Trophoblast cell (in vitro differentiated cells and primary cell): Measurements from ENCODE around the gene DSTN.

Source experiments
- DNase-seq, 2 donors: peaks; one replicate each; pipeline ENCODE4 v3.0.0-alpha.2; 2016
- H2AFZ ChIP-seq: 2 replicates; pipeline ENCODE4 v1.6.1; 2013; ENCODE audit warnings: low read length, moderate library complexity, mild to moderate bottlenecking; ENCODE audit not compliant: insufficient read depth, poor library complexity
- H2AK5ac ChIP-seq: 2 replicates; pipeline ENCODE4 v1.6.1; 2013; ENCODE audit warnings: mild to moderate bottlenecking, low read length
- H2BK120ac ChIP-seq: 2 replicates; pipeline ENCODE4 v1.6.1; 2013; ENCODE audit warnings: low read length, mild to moderate bottlenecking, moderate library complexity; ENCODE audit not compliant: insufficient read depth, poor library complexity
- H2BK12ac ChIP-seq: 2 replicates; pipeline ENCODE4 v1.6.1; 2013; ENCODE audit warnings: mild to moderate bottlenecking, low read length, moderate library complexity
- H2BK5ac ChIP-seq: 2 replicates; pipeline ENCODE4 v1.6.1; 2013; ENCODE audit warnings: low read length, low read depth, moderate library complexity, mild to moderate bottlenecking; ENCODE audit not compliant: poor library complexity
- H3K14ac ChIP-seq: 2 replicates; pipeline ENCODE4 v1.6.1; 2013; ENCODE audit warnings: mild to moderate bottlenecking, low read length
- H3K18ac ChIP-seq: 2 replicates; pipeline ENCODE4 v1.6.1; 2013; ENCODE audit warnings: mild to moderate bottlenecking, low read length
- H3K23ac ChIP-seq: 2 replicates; pipeline ENCODE4 v1.6.1; 2013; ENCODE audit warnings: low read length
- H3K27ac ChIP-seq: 2 replicates; pipeline ENCODE4 v1.5.1; 2013; ENCODE audit warnings: low read depth, mild to moderate bottlenecking, inconsistent platforms, low read length, moderate library complexity
- H3K27me3 ChIP-seq: 2 replicates; pipeline ENCODE4 v1.6.1; 2013; ENCODE audit warnings: inconsistent platforms, mild to moderate bottlenecking, low read length, moderate library complexity; ENCODE audit not compliant: insufficient read depth
- H3K36me3 ChIP-seq, 2 experiments: 1 replicate in 1 of 2; 2 replicates in 1 of 2; pipeline ENCODE4 v1.6.1; 2013; ENCODE audit warnings: low read length in 2 of 2, mild to moderate bottlenecking in 2 of 2, moderate library complexity in 1 of 2; ENCODE audit not compliant: insufficient read depth in 2 of 2, control insufficient read depth in 1 of 2
- H3K4ac ChIP-seq: 2 replicates; pipeline ENCODE4 v1.6.1; 2013; ENCODE audit warnings: low read depth, mild to moderate bottlenecking, low read length, moderate library complexity
- H3K4me1 ChIP-seq, 2 experiments: 1 replicate in 1 of 2; 2 replicates in 1 of 2; pipeline ENCODE4 v1.6.1; 2013; ENCODE audit warnings: low read length in 2 of 2, mild to moderate bottlenecking in 2 of 2, moderate library complexity in 1 of 2; ENCODE audit not compliant: insufficient read depth in 2 of 2, control insufficient read depth in 1 of 2
- H3K4me2 ChIP-seq: 2 replicates; pipeline ENCODE4 v1.6.1; 2013; ENCODE audit warnings: inconsistent platforms, mild to moderate bottlenecking, low read length, moderate library complexity
- H3K4me3 ChIP-seq: 2 replicates; pipeline ENCODE4 v1.5.1; 2013; ENCODE audit warnings: mild to moderate bottlenecking, low read depth, low read length, inconsistent platforms
- H3K79me1 ChIP-seq: one replicate; pipeline ENCODE4 v1.6.1; 2013; ENCODE audit warnings: low read length
- H3K79me2 ChIP-seq: 2 replicates; pipeline ENCODE4 v1.6.1; 2013; ENCODE audit warnings: low read length, mild to moderate bottlenecking; ENCODE audit not compliant: control insufficient read depth, insufficient read depth, poor library complexity
- H3K9ac ChIP-seq: 2 replicates; pipeline ENCODE4 v1.6.1; 2013; ENCODE audit warnings: mild to moderate bottlenecking, low read length
- H3K9me3 ChIP-seq: 2 replicates; pipeline ENCODE4 v1.6.1; 2013; ENCODE audit warnings: low read depth, mild to moderate bottlenecking, control low read depth, inconsistent platforms, low read length; ENCODE audit not compliant: insufficient read depth
- H4K12ac ChIP-seq: 2 replicates; pipeline ENCODE4 v1.6.1; 2013; ENCODE audit warnings: low read depth, mild to moderate bottlenecking, low read length, moderate library complexity
- H4K8ac ChIP-seq: 2 replicates; pipeline ENCODE4 v1.6.1; 2013; ENCODE audit warnings: low read depth, mild to moderate bottlenecking, low read length, moderate library complexity
- H4K91ac ChIP-seq: one replicate; pipeline ENCODE4 v1.6.1; 2013; ENCODE audit warnings: low read depth, mild to moderate bottlenecking, low read length, moderate library complexity
- WGBS: extraction: QIAGEN DNeasy Blood & Tissue Kit; methylation state at CpG from one replicate; pipeline ENCODE4 v1.1.7; 2013; ENCODE audit warnings: missing lambda C conversion rate; ENCODE audit not compliant: insufficient read length, insufficient coverage; ENCODE audit errors: extremely low coverage; 5-methylcytosine and 5-hydroxymethylcytosine counted together

The DSTN gene

DNA sequence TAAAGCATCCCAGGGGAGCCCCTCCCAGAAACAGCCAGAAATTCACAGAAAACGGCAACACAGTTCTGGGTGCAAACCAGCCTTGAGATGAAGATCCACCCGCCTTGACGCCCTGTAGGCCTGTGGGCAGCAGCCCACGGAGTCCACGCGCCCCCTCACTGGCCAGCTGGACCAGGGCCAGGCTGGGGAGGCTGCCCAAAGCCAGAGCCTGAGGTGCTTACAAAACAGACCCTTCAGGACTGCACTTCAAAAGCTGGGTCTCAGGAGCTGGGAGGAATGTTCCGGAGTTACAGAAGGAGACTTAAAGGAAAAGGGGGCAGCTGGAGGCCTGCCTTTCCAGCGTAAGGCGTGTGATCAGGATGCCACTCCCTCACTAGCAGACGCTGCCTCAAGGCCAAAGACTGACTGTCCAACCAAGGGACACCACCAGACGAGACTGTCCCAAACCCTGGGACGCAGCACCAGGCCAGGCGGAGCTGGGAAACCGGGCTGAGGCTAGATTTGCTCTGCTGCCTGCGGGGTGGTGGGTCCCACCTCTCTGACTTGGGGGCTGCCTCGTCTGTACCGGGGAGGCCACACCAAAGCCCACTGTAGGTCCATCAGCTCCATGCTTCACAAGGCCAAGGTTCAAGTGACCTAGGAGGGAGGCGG is 64.1 kb downstream of the DSTN start:
- no peak overlapping the region for H3K4me2 ChIP-seq
- no peak overlapping the region for H3K4me3 ChIP-seq

DNA sequence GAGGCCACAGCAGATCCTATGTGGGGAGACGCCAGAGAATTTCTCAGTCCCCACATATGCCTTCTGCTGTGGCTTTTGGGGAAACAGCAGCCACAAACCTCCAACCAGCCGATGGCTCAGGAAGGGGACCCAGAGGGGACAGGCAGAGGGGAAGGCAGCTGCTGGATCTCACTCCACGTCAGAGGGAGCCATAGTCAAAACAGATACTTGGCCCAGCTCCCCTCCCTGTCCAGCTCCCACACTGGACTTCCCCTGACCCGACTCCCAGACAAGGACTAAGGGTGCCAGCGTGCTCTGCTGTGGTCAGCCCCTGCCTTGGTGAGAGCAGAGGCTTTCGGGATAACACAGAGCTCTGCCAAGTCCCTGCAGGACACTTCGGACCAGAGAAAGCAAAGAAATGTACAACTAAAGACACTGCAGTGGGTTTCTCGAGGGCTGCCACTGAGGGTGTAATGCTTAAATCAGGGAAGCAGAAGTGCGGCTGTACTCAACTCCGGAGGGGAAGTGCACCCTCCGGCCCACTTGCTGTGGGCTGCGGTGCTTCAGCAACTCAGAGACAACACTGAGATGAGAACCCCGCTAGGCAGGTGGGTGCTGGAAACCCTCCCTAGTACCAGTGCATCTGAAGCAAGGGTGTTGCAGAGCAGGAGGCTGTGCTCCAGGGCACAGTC is 64.9 kb downstream of the DSTN start:
- Histone ChIP-seq H2BK5ac (no peak overlapping the region), H3K79me1 (no peaks in the 10 kb centered on the region)
- DNase-seq, result no peak

More for the DNA sequence above, 64.1 kb downstream of the DSTN start:
- Histone ChIP-seq H3K14ac (no peak overlapping the region), H2BK5ac (no peak overlapping the region), H3K9ac (no peak overlapping the region), H3K79me2 (no peaks in the 10 kb centered on the region), H3K18ac (no peak overlapping the region), H3K27ac (no peak overlapping the region), H2AFZ (no peak overlapping the region), H2BK120ac (no peak overlapping the region), H4K91ac (no peak overlapping the region), H4K8ac (no peak overlapping the region), H3K79me1 (no peaks in the 10 kb centered on the region), H2BK12ac (no peak overlapping the region), H3K23ac (no peak overlapping the region), H3K4me1 (no peaks in the 10 kb centered on the region), H3K27me3 (no peaks in the 10 kb centered on the region), H3K36me3 (peaks cover 91 to 98% of the 10 kb centered on the region in 2 experiments), H2AK5ac (no peak overlapping the region), H3K9me3 (no peaks in the 10 kb centered on the region), H4K12ac (no peak overlapping the region), H3K4ac (no peak overlapping the region)
- WGBS, result no CpG with 5 or more reads among the region's 18 CpGs
- DNase-seq, result no peak

DNA sequence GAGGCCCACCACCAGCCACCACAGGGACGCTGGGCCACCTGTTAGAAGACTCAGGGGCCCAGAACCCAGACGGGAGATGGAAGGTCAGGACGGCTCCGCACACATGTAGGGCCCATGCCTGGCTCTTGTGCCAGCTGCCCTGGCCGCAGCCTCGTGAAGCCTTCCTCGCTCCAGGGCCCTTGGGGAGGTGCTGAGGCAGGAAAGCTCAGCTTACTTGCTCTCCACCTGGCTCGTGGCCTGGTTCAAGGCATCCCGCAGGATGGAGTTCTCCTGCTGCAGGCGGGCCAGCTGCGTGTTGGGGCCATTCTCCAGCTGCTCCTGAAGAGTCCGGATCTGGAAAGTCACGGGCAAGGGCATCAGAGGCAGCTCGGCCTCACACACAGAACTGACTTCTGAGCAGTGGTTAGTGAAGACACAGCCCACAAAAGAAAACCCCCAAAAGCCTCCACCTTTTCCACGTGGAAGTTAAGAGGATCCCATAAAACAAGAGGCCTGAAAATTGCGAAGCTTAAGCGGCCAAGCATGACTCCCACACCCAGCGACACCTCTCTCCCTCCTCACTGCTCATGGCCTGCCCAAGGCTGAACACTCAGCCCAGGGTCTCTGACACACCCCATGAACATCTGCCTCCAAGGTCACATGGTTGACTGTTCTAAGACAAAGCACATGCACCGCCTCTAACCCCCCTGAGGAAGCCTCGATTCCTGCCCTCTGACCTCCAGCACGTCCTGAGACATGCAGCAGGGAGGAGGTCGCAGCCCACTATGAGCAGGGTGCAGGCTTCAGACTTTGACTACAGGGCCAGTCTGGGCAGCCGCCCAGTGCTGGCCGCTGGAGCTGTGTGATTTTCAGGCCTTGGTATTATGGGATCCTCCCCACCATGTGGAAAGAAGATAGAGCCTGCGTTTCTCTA is 65.7 kb downstream of the DSTN start:
- no peak overlapping the region for H3K14ac ChIP-seq
- WGBS, result no CpG with 5 or more reads among the region's 25 CpGs
- H3K36me3 ChIP-seq, result peaks cover 86 to 94% of the 10 kb centered on the region in 2 experiments
- no peak for DNase-seq
- no peaks in the 10 kb centered on the region for H3K9me3 ChIP-seq
- H3K27me3 ChIP-seq, result no peaks in the 10 kb centered on the region
- no peak overlapping the region for H2BK120ac ChIP-seq
- no peaks in the 10 kb centered on the region for H3K4me1 ChIP-seq
- H2AFZ ChIP-seq, result no peak overlapping the region
- H3K4me3 ChIP-seq, result no peak overlapping the region
- H3K4me2 ChIP-seq, result no peak overlapping the region
- H4K91ac ChIP-seq, result no peak overlapping the region
- no peak overlapping the region for H2AK5ac ChIP-seq
- H3K27ac ChIP-seq, result no peak overlapping the region
- no peaks in the 10 kb centered on the region for H3K79me2 ChIP-seq
- no peak overlapping the region for H2BK5ac ChIP-seq
- H2BK12ac ChIP-seq, result no peak overlapping the region
- H3K79me1 ChIP-seq, result no peaks in the 10 kb centered on the region
- H3K23ac ChIP-seq, result no peak overlapping the region
- H3K9ac ChIP-seq, result no peak overlapping the region
- no peak overlapping the region for H3K4ac ChIP-seq
- H4K12ac ChIP-seq, result no peak overlapping the region
- H4K8ac ChIP-seq, result no peak overlapping the region
- H3K18ac ChIP-seq, result no peak overlapping the region

More for the DNA sequence above, 64.9 kb downstream of the DSTN start:
- Histone ChIP-seq H4K12ac (no peak overlapping the region), H4K8ac (no peak overlapping the region), H3K4me3 (no peak overlapping the region), H3K18ac (no peak overlapping the region), H3K4me1 (no peaks in the 10 kb centered on the region), H3K9ac (no peak overlapping the region), H4K91ac (no peak overlapping the region), H2AFZ (no peak overlapping the region), H3K79me2 (no peaks in the 10 kb centered on the region), H2BK12ac (no peak overlapping the region), H3K9me3 (no peaks in the 10 kb centered on the region), H3K36me3 (peaks cover 86 to 94% of the 10 kb centered on the region in 2 experiments), H3K27ac (no peak overlapping the region), H3K23ac (no peak overlapping the region), H3K4ac (no peak overlapping the region), H3K4me2 (no peak overlapping the region), H3K14ac (no peak overlapping the region), H2AK5ac (no peak overlapping the region), H3K27me3 (no peaks in the 10 kb centered on the region), H2BK120ac (no peak overlapping the region)
- no CpG with 5 or more reads among the region's 13 CpGs for WGBS

DNA sequence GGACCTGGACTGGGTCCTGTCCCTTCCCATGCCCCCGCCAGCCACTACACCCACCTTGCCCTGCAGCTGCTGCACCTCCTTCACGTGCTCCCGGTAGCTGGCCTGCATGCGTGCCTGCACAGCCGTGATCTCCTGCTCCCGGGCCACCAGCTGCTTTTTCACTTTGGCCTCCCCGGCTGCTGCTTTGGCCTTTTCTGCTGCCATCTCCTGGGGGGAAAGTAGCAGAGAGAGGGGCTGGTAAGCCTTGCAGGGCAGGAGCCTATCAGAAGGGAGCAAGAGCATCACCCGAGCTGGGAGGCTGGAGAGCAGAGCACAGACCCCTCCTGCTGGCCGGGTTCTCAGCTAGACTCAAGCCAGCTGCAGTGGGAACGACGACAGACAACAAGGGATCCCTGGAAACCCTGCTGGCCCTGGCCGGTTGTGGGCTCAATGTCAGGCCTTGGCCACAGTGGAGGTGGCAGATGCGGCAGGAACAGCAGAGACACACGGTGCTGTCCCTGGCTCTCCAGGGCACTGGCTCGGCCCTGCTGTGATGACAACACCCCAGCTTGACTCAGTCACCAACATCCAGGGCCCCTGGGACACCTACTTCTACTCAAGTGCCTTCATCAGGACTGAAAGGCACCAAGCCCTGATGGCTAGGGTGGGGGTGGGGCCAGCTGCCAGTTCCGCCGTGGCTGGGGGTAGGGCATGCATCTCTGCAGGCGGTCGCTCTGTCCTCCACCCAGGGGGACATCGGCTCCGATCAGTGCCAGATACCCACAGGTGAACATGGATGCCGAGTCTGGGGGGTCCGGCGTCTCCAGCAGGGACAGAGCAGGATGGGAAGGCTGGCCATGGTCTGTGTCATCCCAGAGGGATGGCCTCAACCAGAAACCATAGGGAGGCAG is 66.9 kb downstream of the DSTN start:
- Histone ChIP-seq H2BK5ac (no peak overlapping the region), H3K23ac (no peak overlapping the region), H3K4me1 (no peaks in the 10 kb centered on the region), H2BK12ac (no peak overlapping the region), H3K9ac (no peak overlapping the region), H3K27ac (no peak overlapping the region), H2AFZ (no peak overlapping the region), H3K36me3 (peaks cover 89 to 94% of the 10 kb centered on the region in 2 experiments), H2AK5ac (no peak overlapping the region), H3K9me3 (peaks cover 3% of the 10 kb centered on the region), H2BK120ac (no peak overlapping the region), H3K18ac (no peak overlapping the region), H3K79me2 (no peaks in the 10 kb centered on the region), H3K27me3 (no peaks in the 10 kb centered on the region), H3K4me2 (no peak overlapping the region), H3K14ac (no peak overlapping the region), H4K91ac (no peak overlapping the region), H3K79me1 (no peaks in the 10 kb centered on the region), H4K12ac (no peak overlapping the region), H3K4me3 (no peak overlapping the region), H4K8ac (no peak overlapping the region), H3K4ac (no peak overlapping the region)
- no CpG with 5 or more reads among the region's 24 CpGs for WGBS
- DNase-seq, result no peak
